HG03196 (cell line): ENCODE data around the gene REM2.

ENCODE experiments used
- ATAC-seq: cut with Tn5 transposase; IDR thresholded peaks from one replicate; pipeline ENCODE4 v1.9.1; 2021; ENCODE audit not compliant: unreplicated experiment

REM2 gene

DNA sequence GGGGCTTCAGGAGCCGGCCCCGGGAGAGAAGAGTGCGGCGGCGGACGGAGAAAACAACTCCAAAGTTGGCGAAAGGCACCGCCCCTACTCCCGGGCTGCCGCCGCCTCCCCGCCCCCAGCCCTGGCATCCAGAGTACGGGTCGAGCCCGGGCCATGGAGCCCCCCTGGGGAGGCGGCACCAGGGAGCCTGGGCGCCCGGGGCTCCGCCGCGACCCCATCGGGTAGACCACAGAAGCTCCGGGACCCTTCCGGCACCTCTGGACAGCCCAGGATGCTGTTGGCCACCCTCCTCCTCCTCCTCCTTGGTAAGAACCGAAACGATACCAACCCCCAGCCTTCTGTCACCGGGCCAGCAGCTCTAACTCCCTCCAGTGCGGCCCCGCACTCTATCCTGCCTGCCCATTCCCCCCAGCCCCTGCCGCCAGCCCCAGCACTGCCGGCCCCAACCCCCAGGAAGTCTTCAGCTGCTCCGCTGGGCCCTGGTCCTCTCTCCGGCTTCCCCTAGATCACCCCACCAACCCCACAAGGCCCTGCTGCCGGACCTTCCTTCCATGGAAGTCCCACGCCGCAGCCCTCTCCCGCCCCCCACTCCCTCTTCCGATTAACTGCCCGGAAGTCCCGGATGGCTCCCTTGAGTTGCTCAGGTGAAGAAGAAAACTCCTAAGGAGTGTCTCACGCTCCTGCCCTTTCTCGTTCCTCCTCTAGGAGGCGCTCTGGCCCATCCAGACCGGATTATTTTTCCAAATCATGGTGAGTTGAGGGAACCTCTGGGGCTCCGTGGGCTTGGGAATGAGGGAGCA, 10.8 kb upstream of the REM2 start:
- ATAC-seq = peak; percentile 29

DNA sequence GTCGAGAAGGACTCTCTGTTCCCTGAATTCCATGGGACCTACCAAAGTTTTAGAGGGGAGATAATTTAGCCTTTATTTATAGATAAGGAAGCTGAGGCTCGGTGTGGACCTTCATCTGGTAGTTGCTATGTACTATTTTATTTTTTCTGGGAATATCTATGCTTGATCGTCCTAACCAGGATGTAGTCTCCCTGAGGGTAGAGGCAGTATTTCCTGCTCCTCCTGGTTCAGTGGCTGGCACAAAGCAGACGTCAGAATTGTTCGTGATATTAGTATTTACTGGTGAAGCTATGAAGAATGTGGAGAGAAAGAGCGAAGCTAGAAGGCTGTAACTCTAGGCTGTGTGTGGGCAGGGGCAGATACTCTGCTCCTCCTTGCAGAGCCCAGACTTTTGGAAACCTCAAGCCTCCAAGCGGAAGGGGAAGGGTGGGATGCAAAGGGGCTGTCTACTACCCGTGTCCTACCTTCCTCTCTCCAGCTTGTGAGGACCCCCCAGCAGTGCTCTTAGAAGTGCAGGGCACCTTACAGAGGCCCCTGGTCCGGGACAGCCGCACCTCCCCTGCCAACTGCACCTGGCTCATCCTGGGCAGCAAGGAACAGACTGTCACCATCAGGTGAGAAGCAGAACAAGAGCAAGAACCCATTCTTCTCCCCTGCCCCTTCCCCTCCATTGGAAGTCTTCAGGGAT, 10.0 kb upstream of the REM2 start:
- no peak for ATAC-seq

GRCh38 chr14:22875003-22875747, 7.8 kb upstream of the REM2 start:
- no peak for ATAC-seq

- no peak for ATAC-seq
Measured at GRCh38 chr14:22875748-22876319, 7.2 kb upstream of the REM2 start.

DNA sequence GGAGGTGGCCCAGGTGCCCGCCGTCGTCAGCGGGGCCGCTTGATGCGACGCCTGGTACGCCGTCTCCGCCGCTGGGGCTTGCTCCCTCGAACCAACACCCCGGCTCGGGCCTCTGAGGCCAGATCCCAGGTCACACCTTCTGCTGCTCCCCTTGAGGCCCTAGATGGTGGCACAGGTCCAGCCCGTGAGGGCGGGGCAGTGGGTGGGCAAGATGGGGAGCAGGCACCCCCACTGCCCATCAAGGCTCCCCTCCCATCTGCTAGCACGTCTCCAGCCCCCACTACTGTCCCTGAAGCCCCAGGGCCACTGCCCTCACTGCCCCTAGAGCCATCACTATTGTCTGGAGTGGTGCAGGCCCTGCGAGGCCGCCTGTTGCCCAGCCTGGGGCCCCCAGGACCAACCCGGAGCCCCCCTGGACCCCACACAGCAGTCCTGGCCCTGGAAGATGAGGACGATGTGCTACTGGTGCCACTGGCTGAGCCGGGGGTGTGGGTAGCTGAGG, 6.0 kb upstream of the REM2 start:
- ATAC-seq = no peak

GRCh38 chr14:22878271-22879246, 4.5 kb upstream of the REM2 start:
- ATAC-seq = no peak

- no peak for ATAC-seq
Measured at GRCh38 chr14:22882064-22882463, 958 bp upstream of the REM2 start.

DNA sequence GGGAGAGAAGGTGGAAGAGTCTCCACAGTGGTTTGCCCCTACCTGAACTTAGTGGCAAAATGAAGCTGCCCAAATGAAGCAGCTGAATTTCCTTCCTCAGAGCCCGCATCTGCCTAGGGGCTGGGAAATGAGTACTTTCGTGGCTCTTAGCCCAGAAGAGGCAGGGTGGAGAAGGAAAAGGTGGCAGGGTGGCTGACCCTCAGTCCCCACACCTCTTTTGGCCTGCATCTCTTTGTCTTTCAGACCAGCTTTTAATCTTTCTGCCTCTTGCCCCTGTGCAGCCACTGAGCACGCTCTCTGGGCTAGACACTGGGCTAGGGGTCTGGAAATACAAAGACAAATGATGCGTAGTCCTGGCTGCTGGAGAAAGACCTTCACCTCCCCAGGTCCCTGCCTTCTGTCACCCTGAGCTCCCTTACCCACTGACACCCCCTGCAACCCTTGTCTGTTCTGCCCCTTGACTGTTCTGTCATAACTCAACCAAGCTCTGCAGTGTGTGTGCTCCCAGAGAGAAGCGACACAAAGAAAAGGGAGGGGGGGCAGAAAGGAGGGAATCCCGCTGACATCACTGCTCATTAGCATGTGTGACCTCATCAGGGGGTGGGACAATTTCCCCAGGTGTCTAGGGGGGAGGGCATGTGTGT, 371 bp upstream of the REM2 start:
- no peak for ATAC-seq

DNA sequence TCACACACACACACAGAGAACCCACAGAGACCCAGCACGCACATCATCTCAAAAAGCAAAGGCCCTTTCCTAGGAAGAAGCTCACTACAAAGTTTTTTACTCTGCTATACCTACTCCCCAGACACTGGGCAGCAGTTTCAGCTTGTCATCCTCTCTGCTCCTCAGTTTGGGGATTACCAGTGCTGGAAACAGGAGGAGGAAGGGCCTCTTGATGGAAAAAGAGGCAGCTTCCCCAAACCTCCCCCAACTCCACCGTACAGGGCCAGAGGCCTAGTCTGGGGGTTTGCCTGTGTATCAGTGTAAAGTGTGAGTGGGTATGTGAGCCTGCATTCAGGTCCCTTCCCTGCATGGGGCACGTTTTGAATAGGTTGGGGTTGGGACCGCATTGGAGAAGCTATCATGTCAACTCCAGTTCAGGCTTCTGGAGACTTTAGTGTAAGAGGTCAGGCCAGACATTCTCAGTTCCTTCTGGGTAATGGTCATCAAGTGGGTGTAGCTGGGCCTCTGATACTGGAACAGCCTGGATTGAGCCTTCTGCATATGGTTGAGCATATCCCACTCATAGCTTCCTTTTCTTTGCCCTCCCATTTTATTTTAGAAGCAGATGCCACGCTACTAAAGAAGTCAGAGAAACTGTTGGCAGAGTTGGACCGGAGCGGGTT, 1.2 kb downstream of the REM2 start:
- no peak for ATAC-seq

DNA sequence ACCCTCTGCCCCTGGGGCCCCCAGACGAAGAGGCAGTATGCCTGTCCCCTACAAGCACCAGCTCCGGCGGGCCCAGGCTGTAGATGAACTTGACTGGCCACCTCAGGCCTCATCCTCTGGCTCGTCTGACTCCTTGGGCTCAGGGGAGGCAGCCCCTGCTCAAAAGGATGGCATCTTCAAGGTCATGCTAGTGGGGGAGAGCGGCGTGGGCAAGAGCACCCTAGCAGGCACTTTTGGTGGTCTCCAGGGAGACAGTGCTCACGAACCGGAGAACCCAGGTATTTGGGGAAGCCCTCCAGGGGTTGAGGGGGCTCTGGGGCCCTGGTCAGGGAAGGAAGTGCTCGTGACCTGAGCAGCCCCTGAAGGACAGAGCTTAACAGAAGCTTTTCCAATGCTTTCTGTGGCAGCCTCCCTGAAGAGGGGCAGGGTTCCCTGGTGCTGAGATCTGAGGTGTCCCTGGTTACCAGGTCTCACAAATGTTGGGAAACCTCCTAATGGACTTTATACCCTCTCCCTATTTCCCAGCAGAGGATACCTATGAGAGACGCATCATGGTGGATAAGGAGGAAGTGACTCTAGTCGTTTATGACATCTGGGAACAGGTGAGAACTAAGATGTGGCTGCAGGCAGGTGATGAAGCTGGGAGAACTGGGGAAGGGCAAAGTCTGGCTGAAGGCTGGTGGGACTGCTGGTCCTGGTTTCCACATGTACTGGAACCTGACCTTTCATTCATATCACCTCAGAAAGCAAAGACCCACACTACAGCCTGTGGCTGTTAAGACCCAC, 1.9 kb downstream of the REM2 start:
- ATAC-seq = no peak

DNA sequence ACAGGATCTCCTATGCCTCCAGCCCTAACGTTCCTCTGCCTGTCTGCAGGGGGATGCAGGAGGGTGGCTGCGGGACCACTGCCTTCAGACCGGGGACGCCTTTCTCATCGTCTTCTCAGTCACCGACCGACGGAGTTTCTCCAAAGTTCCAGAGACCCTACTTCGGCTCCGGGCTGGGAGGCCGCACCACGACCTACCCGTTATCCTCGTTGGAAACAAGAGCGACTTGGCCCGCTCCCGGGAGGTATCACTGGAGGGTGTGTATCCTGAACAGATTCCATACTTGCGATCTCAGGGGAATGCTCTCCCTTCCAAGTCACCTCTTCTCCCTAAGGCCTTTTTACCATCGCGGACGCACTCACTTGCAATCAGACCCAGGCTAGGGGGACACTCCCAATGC, 3.0 kb downstream of the REM2 start:
- ATAC-seq = no peak

DNA sequence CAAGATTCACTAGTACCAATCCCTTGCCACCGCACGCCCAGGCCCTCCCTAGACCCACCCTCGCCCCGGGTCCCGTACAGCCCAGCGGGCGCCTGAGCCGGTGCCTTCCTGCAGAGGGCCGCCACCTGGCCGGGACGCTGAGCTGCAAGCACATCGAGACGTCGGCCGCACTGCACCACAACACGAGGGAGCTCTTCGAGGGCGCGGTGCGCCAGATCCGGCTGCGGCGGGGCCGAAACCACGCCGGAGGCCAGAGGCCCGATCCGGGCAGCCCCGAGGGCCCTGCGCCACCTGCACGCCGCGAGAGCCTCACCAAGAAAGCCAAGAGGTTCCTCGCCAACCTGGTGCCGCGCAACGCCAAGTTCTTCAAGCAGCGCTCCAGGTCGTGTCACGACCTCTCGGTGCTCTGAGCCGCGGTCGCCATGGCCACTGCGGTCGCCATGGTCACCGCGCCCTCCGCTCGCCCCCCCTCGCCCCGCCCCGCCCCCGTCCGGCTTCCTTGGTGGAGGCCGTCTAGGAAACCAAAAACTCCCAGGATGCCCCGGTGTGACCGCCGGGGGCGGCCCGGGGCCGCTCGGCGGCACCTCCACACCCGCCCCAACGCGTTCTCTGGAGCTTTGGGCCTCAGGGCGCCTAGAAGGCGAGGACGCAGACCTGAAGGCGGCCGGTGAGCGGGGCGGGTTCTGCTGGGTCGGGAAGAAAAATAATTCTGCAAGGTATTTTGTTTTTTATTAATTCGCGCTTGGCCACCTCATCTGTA, 3.7 kb downstream of the REM2 start:
- peak; percentile 48 for ATAC-seq

- ATAC-seq = peak; percentile 36
Measured at GRCh38 chr14:22887260-22887989, 4.4 kb downstream of the REM2 start.

DNA sequence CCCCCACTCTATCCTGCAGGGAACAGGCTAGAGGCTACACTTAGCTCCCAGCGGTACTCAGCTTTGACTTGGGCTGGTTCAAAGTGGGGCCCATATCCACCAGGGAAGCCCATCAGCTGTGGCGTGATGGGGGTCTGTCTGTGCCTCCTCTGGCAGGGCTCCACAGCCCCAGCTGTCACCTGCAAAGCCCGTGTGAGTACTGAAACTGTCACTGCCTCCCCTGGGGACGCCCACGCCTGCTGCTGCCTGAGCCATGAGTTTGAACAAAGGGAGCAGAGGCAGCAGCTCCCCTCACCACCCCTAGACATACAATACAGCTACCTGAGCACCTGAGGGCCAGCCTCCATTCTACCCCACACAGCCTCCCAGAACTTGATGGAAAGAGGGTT, 5.0 kb downstream of the REM2 start:
- peak; percentile 44 for ATAC-seq

- ATAC-seq = no peak
Measured at GRCh38 chr14:22888662-22889061, 5.6 kb downstream of the REM2 start.

GRCh38 chr14:22890416-22890815, 7.4 kb downstream of the REM2 start:
- ATAC-seq = no peak

GRCh38 chr14:22892488-22892887, 9.5 kb downstream of the REM2 start:
- ATAC-seq = no peak
